ENCODE measurements around the gene GABRA4.

DNA sequence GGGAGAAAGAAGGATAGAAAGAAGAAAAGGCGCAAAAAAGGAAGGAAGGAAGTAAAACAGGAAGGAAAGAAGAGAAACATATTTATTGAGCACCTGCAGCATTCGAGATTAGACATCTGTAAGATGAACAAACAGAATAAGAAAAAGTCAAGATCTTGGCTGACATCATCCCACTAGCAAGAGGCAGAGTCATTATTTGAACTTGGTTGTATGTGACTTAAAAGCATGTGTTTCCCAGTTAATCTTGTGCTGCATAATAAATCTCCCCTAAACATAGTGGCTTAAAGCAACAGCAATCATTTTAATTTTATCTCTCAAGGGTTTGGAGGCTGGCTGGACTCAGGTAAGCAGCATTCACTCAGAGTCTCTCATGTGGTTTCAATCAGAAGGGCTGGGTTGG, 45.8 kb downstream of the GABRA4 start:
- TF ChIP-seq, protein P1, sequence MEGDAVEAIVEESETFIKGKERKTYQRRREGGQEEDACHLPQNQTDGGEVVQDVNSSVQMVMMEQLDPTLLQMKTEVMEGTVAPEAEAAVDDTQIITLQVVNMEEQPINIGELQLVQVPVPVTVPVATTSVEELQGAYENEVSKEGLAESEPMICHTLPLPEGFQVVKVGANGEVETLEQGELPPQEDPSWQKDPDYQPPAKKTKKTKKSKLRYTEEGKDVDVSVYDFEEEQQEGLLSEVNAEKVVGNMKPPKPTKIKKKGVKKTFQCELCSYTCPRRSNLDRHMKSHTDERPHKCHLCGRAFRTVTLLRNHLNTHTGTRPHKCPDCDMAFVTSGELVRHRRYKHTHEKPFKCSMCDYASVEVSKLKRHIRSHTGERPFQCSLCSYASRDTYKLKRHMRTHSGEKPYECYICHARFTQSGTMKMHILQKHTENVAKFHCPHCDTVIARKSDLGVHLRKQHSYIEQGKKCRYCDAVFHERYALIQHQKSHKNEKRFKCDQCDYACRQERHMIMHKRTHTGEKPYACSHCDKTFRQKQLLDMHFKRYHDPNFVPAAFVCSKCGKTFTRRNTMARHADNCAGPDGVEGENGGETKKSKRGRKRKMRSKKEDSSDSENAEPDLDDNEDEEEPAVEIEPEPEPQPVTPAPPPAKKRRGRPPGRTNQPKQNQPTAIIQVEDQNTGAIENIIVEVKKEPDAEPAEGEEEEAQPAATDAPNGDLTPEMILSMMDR (conservative IDR thresholded peaks at IDR 0.05) = no peak
- no peak for TF ChIP-seq ZFX (IDR thresholded peaks at IDR 0.05)

Data from C4-2B (cell line).